Neural progenitor cell (in vitro differentiated cells): Measurements from ENCODE around the gene TCF3. TPM values are rescaled to one million over a fixed set of nuclear protein-coding genes. Genes with fewer than 3 reads are reported as not detected.

ENCODE experiments used
- DNase-seq: peaks from one replicate; pipeline ENCODE4 v3.0.0-alpha.2; 2016; ENCODE audit warnings: low spot score
- H2AFZ ChIP-seq: fragments of 200-600 bp; sonication (generic); replicated peaks from 2 replicates; pipeline ENCODE4 v1.6.1; 2016; ENCODE audit warnings: antibody characterized with exemption
- H3F3A ChIP-seq: fragments of 200-600 bp; sonication (generic); 2 replicates; pipeline ENCODE4 v1.6.1; 2016; ENCODE audit warnings: antibody characterized with exemption, low read depth
- H3K27ac ChIP-seq: fragments of 200-600 bp; sonication (generic); 2 replicates; pipeline ENCODE4 v1.5.1; 2016; ENCODE audit warnings: mild to moderate bottlenecking
- H3K27me3 ChIP-seq: fragments of 200-600 bp; sonication (generic); 2 replicates; pipeline ENCODE4 v1.6.1; 2016; ENCODE audit warnings: mild to moderate bottlenecking, moderate library complexity
- H3K36me3 ChIP-seq: fragments of 200-600 bp; sonication (generic); 2 replicates; pipeline ENCODE4 v1.5.1; 2016
- H3K4me1 ChIP-seq: fragments of 200-600 bp; sonication (generic); 2 replicates; pipeline ENCODE4 v1.6.1; 2016; ENCODE audit warnings: mixed run types
- H3K4me2 ChIP-seq: fragments of 200-600 bp; sonication (generic); 2 replicates; pipeline ENCODE4 v1.6.1; 2016
- H3K4me3 ChIP-seq: fragments of 200-600 bp; sonication (generic); 2 replicates; pipeline ENCODE4 v1.5.1; 2016
- H3K79me2 ChIP-seq: fragments of 200-600 bp; sonication (generic); 2 replicates; pipeline ENCODE4 v1.6.1; 2016; ENCODE audit warnings: low read depth
- H3K9ac ChIP-seq: fragments of 200-600 bp; sonication (generic); 2 replicates; pipeline ENCODE4 v1.6.1; 2016
- H3K9me3 ChIP-seq: fragments of 200-600 bp; sonication (generic); 2 replicates; pipeline ENCODE4 v1.5.1; 2016; ENCODE audit warnings: low read depth
- H4K20me1 ChIP-seq: fragments of 200-600 bp; sonication (generic); 2 replicates; pipeline ENCODE4 v1.6.1; 2016; ENCODE audit warnings: low read depth
- H3K27ac Mint-ChIP-seq: 3 replicates; pipeline ENCODE4 v1.8.0; 2021; ENCODE audit warnings: mixed read lengths
- H3K27me3 Mint-ChIP-seq: 2 replicates; pipeline ENCODE4 v1.8.0; 2022; ENCODE audit warnings: low read depth, mild to moderate bottlenecking, inconsistent platforms, moderate library complexity, mixed read lengths; ENCODE audit not compliant: insufficient read depth
- H3K36me3 Mint-ChIP-seq: 3 replicates; pipeline ENCODE4 v1.8.0; 2021; ENCODE audit warnings: mixed read lengths
- H3K4me1 Mint-ChIP-seq: 3 replicates; pipeline ENCODE4 v1.8.0; 2021; ENCODE audit warnings: mixed read lengths
- H3K4me3 Mint-ChIP-seq: 3 replicates; pipeline ENCODE4 v1.8.0; 2021; ENCODE audit warnings: mild to moderate bottlenecking, moderate library complexity, mixed read lengths
- H3K9me3 Mint-ChIP-seq: 3 replicates; pipeline ENCODE4 v1.8.0; 2020; ENCODE audit warnings: mixed read lengths
- EZH2 ChIP-seq: fragments of 200-600 bp; sonication (generic); IDR thresholded peaks from 2 replicates; pipeline ENCODE4 v1.6.1; 2017; ENCODE audit warnings: antibody characterized with exemption, mild to moderate bottlenecking, moderate library complexity
- EZH2phosphoT487 ChIP-seq: fragments of 200-600 bp; sonication (generic); IDR thresholded peaks from 2 replicates; pipeline ENCODE4 v1.6.1; 2017; ENCODE audit warnings: antibody characterized with exemption
- small RNA-seq: library from RNA; depleted of rRNA; stranded (forward); fragments of <200 nt; gene quantifications from one replicate; pipeline ENCODE3, GENCODE V24; 2015
- total RNA-seq: library from RNA; depleted of rRNA; stranded (reverse); fragments of >200 nt; gene quantifications from 2 replicates; pipeline ENCODE4 v1.2.3, GENCODE V29; 2015; ENCODE audit warnings: low replicate concordance

TCF3 gene
- total RNA-seq, 1 donor from 2014 or later, result 131 TPM

DNA sequence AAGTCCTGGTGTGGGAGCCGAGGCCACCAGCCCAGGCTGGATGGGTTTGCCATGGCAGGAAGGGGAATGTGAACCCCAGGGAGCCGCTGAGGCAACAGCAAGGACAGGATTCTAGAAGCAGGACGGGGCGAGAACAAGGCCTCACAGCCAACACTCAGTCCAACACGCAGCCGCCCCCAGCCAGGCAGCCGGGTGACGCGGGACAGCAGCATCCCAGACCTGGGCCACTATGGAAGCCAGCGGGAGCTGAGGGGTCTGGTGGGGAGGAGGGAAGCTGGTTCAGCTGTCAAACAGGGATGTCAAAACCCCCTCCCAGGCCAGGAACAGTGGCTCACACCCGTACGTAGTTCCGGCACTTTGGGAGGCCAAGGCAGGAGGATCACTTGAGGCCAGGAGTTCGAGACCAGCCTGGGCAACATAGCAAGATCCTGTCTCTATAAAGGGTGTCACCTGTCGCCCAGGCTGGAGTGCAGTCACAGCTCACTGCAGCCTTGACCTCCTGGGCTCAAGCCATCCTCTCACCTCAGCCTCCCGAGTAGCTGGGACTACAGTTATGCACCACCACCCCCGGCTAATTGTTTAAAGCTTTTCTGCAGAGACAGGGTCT lies 91.1 kb downstream of the TCF3 start:
- H3K4me2 ChIP-seq, result no peak overlapping the region
- H3K27me3 ChIP-seq, result no peaks in the 10 kb centered on the region
- DNase-seq, result no peak
- no peaks in the 10 kb centered on the region for H3K36me3 ChIP-seq
- no peak for TF ChIP-seq EZH2
- Mint-ChIP-seq H3K27me3 (peaks cover 3% of the 10 kb centered on the region), H3K27ac (no peak overlapping the region), H3K4me1 (peaks cover 23% of the 10 kb centered on the region), H3K36me3 (peaks cover 14% of the 10 kb centered on the region), H3K4me3 (no peak overlapping the region), H3K9me3 (no peaks in the 10 kb centered on the region)
- no peak overlapping the region for H3K4me3 ChIP-seq
- no peak overlapping the region for H2AFZ ChIP-seq
- no peak overlapping the region for H3K9ac ChIP-seq
- peaks cover 7% of the 10 kb centered on the region for H3F3A ChIP-seq
- H4K20me1 ChIP-seq, result peaks cover 99% of the 10 kb centered on the region
- H3K27ac ChIP-seq, result no peak overlapping the region
- peaks cover 11% of the 10 kb centered on the region for H3K4me1 ChIP-seq
- H3K79me2 ChIP-seq, result peaks cover 96% of the 10 kb centered on the region
- H3K9me3 ChIP-seq, result no peaks in the 10 kb centered on the region

DNA sequence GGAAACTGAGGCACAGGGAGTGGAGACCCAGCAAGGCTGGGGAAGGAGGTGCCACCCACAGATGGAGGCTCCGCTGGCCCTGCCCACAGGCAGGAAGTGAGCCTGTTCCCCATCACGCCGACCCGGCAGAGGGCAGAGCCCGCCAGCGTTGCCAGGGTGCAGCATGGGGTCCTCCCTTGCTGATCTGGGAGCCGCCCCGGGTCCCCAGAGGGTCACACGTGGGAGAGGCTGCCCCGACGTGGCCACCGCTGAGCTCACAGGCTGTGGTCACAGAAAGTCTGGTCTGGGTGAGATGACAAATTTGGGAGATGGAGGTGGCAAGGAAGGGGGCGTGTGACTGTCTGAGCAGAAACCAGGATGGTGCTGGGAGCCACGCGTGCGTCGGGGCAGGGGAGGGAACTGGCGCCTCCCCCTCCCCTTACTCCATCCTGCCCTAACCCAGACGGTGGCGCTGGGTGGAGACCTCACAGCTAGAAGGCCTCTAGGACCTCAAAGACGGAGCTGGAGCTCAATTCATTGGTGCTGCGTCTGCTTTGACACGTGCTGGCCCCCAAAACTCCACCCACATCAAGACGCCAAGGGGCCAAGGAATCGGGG lies 92.0 kb downstream of the TCF3 start:
- H3K4me3 Mint-ChIP-seq, result no peak overlapping the region
- Histone ChIP-seq H3K27ac (no peak overlapping the region), H3K4me2 (no peak overlapping the region), H3K9me3 (no peaks in the 10 kb centered on the region), H3K4me3 (no peak overlapping the region), H3K79me2 (peaks cover 86% of the 10 kb centered on the region), H3K4me1 (peaks cover 3% of the 10 kb centered on the region), H3K9ac (no peak overlapping the region), H3F3A (peaks cover 7% of the 10 kb centered on the region), H3K36me3 (no peaks in the 10 kb centered on the region), H2AFZ (no peak overlapping the region), H3K27me3 (no peaks in the 10 kb centered on the region), H4K20me1 (peaks cover 92% of the 10 kb centered on the region)
- peaks cover 12% of the 10 kb centered on the region for H3K36me3 Mint-ChIP-seq
- no peaks in the 10 kb centered on the region for H3K9me3 Mint-ChIP-seq
- H3K27me3 Mint-ChIP-seq, result peaks cover 3% of the 10 kb centered on the region
- H3K27ac Mint-ChIP-seq, result no peak overlapping the region
- H3K4me1 Mint-ChIP-seq, result peaks cover 23% of the 10 kb centered on the region
- DNase-seq, result no peak
- no peak for TF ChIP-seq EZH2phosphoT487

Small RNAs within 50 kb of the gene (small RNA-seq; reads per million reads assigned to genes)
- gene AC005943.2, result not detected
- not detected for gene RN7SL477P
- not detected for gene RNU6-1223P

Other genes starting within 250 kb of the TCF3 start
- gene DAZAP1, start 245.0 kb downstream of the TCF3 start, total RNA-seq, result 107 and 121 TPM in 2 replicates
- gene RPS15, start 214.2 kb downstream of the TCF3 start, total RNA-seq, result 1,918 and 2,648 TPM in 2 replicates
- gene APC2, start 202.5 kb downstream of the TCF3 start, total RNA-seq, result 1.3 and 12.2 TPM in 2 replicates
- gene C19orf25, start 173.4 kb downstream of the TCF3 start, total RNA-seq, result 14.4 and 40.4 TPM in 2 replicates
- gene PCSK4, start 162.3 kb downstream of the TCF3 start, total RNA-seq, result 3.6 and 12.5 TPM in 2 replicates
- gene REEP6, start 161.4 kb downstream of the TCF3 start, total RNA-seq, result 4.8 and 13.0 TPM in 2 replicates
- 0.12 and 0.13 TPM in 2 replicates for gene ADAMTSL5, start 139.6 kb downstream of the TCF3 start, total RNA-seq
- 0.81 TPM in 1 of 2 replicates, not detected in the other for gene PLK5, start 128.5 kb downstream of the TCF3 start, total RNA-seq
- gene MEX3D, start 84.3 kb downstream of the TCF3 start, total RNA-seq, result 15.9 and 87.3 TPM in 2 replicates
- 34.2 and 117 TPM in 2 replicates for gene MBD3, start 59.8 kb downstream of the TCF3 start, total RNA-seq
- gene UQCR11, start 47.2 kb downstream of the TCF3 start, total RNA-seq, result 37.4 and 51.4 TPM in 2 replicates
- 0.09 TPM in 1 of 2 replicates, not detected in the other for gene ONECUT3, start 100.9 kb upstream of the TCF3 start, total RNA-seq
- gene ATP8B3, start 159.7 kb upstream of the TCF3 start, total RNA-seq, result 0.06 and 1.5 TPM in 2 replicates
- gene REXO1, start 195.9 kb upstream of the TCF3 start, total RNA-seq, result 12.8 and 38.7 TPM in 2 replicates
- 1.0 and 4.8 TPM in 2 replicates for gene KLF16, start 211.0 kb upstream of the TCF3 start, total RNA-seq
- 20.2 and 87.0 TPM in 2 replicates for gene ABHD17A, start 232.9 kb upstream of the TCF3 start, total RNA-seq